ENCODE measurements around the gene SEMA3B. TPM values are rescaled to one million over a fixed set of nuclear protein-coding genes. Genes with fewer than 3 reads are reported as not detected.

The SEMA3B gene
- total and polyA plus RNA-seq, 9 of the 15 experiments (the other 6 are each of a cell fraction or from before 2014, with no cell fraction given), result 0.03 to 1.8 (median 0.55) TPM; not detected in 1

- TF ChIP-seq ZNF407 (IDR thresholded peaks at IDR 0.05; ENCODE audit: low read depth), result peak; percentile 78
- TF ChIP-seq ZNF124 (CRISPR knock-in tag; IDR thresholded peaks at IDR 0.05), result no peak
- TF ChIP-seq THRAP3 (IDR thresholded peaks at IDR 0.05; ENCODE audit: borderline replicate concordance), result no peak
- TF ChIP-seq CEBPG (CRISPR knock-in tag; IDR thresholded peaks at IDR 0.05), result peak; percentile 61; the same call in 1 of the 2 replicates
- no peak for TF ChIP-seq CEBPG (tag; conservative IDR thresholded peaks at IDR 0.05 in 1 of 2, IDR thresholded peaks at IDR 0.05 in 1 of 2)
- TF ChIP-seq TFE3 (CRISPR knock-in tag; IDR thresholded peaks at IDR 0.05), result 0 out of 2 replicates have a peak, but pooled peaks have one; percentile 8
- peak; percentile 73 to 85; a peak in 2 of 4 replicates for TF ChIP-seq SIN3A (IDR thresholded peaks at IDR 0.05; ENCODE audit: borderline replicate concordance in 2 of 2, control insufficient read depth in 1 of 2, low read depth in 2 of 2, low read length in 2 of 2)
- no peak for TF ChIP-seq HNRNPUL1 (IDR thresholded peaks at IDR 0.05; ENCODE audit: low read length)
- peak; percentile 19; the same call in 1 of the 2 replicates for TF ChIP-seq ZBTB26 (CRISPR knock-in tag; IDR thresholded peaks at IDR 0.05)
- peak; percentile 88 for TF ChIP-seq NR2C2 (CRISPR knock-in tag; IDR thresholded peaks at IDR 0.05)
- peak; percentile 91 for TF ChIP-seq NR2C2 (tag; IDR thresholded peaks at IDR 0.05)
- TF ChIP-seq TFAP4 (CRISPR knock-in tag; IDR thresholded peaks at IDR 0.05; ENCODE audit: borderline replicate concordance), result peak; percentile 88
- no peak for TF ChIP-seq LARP7 (IDR thresholded peaks at IDR 0.05)
- no peak for TF ChIP-seq PURB (CRISPR knock-in tag; IDR thresholded peaks at IDR 0.05; ENCODE audit: low read depth)
These were observed 23.5 kb downstream of the SEMA3B start, which contains the start of gene IFRD2 (continued) for GRCh38 chr3:50292159-50293078.
